ENCODE data around the gene TMEM42.

TMEM42 gene

DNA sequence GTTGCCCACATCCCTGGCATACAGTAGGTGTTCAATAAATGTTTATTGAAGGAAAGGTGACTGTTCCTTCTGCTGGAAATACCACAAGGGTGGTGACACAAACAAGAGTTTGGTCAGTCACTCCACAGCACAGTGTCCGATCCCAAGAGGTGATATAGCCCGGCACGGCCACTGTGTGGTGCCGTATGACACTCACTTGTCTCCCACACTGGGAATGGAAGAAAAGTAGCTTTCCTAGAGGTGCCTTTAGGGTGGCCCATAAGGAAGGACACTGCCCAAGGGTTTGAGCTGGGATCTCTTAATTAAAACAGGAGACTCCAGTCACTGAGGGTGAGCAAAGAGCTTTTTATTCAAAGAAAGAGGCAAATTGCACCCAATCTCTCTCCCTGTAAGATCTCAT is 53.2 kb downstream of the TMEM42 start:
- no peak for DNase-seq
